ENCODE data around the gene RNF38. TPM values are rescaled to one million over a fixed set of nuclear protein-coding genes. Genes with fewer than 3 reads are reported as not detected.
A peak's percentile ranks its signal among the peaks of the same experiment; 100 is the strongest.

RNF38 gene
- polyA plus RNA-seq, 6 donors from 2014 or later: 21.8 to 30.7 (median 24.1) TPM

- Mint-ChIP-seq H3K9me3 (no peaks in the 10 kb centered on the region), H3K36me3 (no peaks in the 10 kb centered on the region), H3K27me3 (no peaks in the 10 kb centered on the region), H3K27ac (no peak overlapping the region), H3K4me1 (no peaks in the 10 kb centered on the region), H3K4me3 (peak overlapping the region in 1 of 8 donors; percentile 24)
- no peak for DNase-seq
- no peak for ATAC-seq (ENCODE audit: low read depth in 2 of 2)
These were observed 107.4 kb downstream of the RNF38 start for GRCh38 chr9:36292641-36293040.

- Mint-ChIP-seq H3K36me3 (no peaks in the 10 kb centered on the region), H3K4me3 (no peak overlapping the region), H3K27ac (peak overlapping the region in 2 of 6 donors; percentile 63 to 95), H3K9me3 (no peaks in the 10 kb centered on the region), H3K27me3 (no peaks in the 10 kb centered on the region), H3K4me1 (no peaks in the 10 kb centered on the region)
- ATAC-seq (ENCODE audit: low read depth in 2 of 2) (no peak), DNase-seq (no peak)
These were observed 109.1 kb downstream of the RNF38 start for GRCh38 chr9:36290996-36291395.

GRCh38 chr9:36289836-36290435, 110.1 kb downstream of the RNF38 start:
- H3K27me3 Mint-ChIP-seq: no peaks in the 10 kb centered on the region
- peak overlapping the region in 1 of 6 donors; percentile 6 for H3K27ac Mint-ChIP-seq
- no peak for DNase-seq
- H3K36me3 Mint-ChIP-seq: no peaks in the 10 kb centered on the region
- no peak for ATAC-seq (ENCODE audit: low read depth in 2 of 2)
- H3K9me3 Mint-ChIP-seq: no peaks in the 10 kb centered on the region
- H3K4me1 Mint-ChIP-seq: no peaks in the 10 kb centered on the region
- H3K4me3 Mint-ChIP-seq: no peak overlapping the region

GRCh38 chr9:36288070-36288469, 112.0 kb downstream of the RNF38 start:
- DNase-seq: no peak
- H3K4me1 Mint-ChIP-seq: no peaks in the 10 kb centered on the region
- no peaks in the 10 kb centered on the region for H3K36me3 Mint-ChIP-seq
- H3K4me3 Mint-ChIP-seq: no peak overlapping the region
- peak overlapping the region in 1 of 6 donors; percentile 43 for H3K27ac Mint-ChIP-seq
- no peaks in the 10 kb centered on the region for H3K9me3 Mint-ChIP-seq
- no peak for ATAC-seq (ENCODE audit: low read depth in 2 of 2)
- no peaks in the 10 kb centered on the region for H3K27me3 Mint-ChIP-seq

Other genes with a start within 250 kb of the RNF38 start
- under 1 TPM in 1 of 6 donors, not detected in 5; 0.17 TPM for gene CCIN, start 230.9 kb downstream of the RNF38 start, polyA plus RNA-seq (ENCODE audit: low read depth in 6 of 6)
- 10 to 100 TPM; 55.3 to 98.1 (median 86.9) TPM for gene CLTA, start 209.3 kb downstream of the RNF38 start, polyA plus RNA-seq (ENCODE audit: low read depth in 6 of 6)
- 10 to 100 TPM in 1 of 6 donors, 1 to 10 TPM in 5; 4.9 to 10.4 (median 8.7) TPM for gene GNE, start 141.8 kb downstream of the RNF38 start, polyA plus RNA-seq (ENCODE audit: low read depth in 6 of 6)
- gene MELK, start 172.6 kb upstream of the RNF38 start, polyA plus RNA-seq (ENCODE audit: low read depth in 6 of 6): not detected

Data from naive B cell (primary cell).